HepG2 (cell line): ENCODE results near the gene BCAM. TPM values are rescaled to one million over a fixed set of nuclear protein-coding genes. Genes with fewer than 3 reads are reported as not detected.

Experiments
- CAMTA2 ChIP-seq: sonication (generic); formaldehyde crosslinking; IDR thresholded peaks from 2 replicates; pipeline ENCODE4 v1.4.0; 2020; ENCODE audit warnings: mild to moderate bottlenecking, missing genetic modification reagents, borderline replicate concordance
- CCAR2 ChIP-seq: fragments of 200-400 bp; formaldehyde crosslinking; optimal IDR thresholded peaks from 2 replicates; pipeline ENCODE3; 2018; ENCODE audit warnings: low read depth, mild to moderate bottlenecking, low read length, moderate library complexity
- FLYWCH1 ChIP-seq: sonication (generic); formaldehyde crosslinking; IDR thresholded peaks from 2 replicates; pipeline ENCODE4 v1.8.1; 2023; ENCODE audit warnings: mild to moderate bottlenecking, missing genetic modification reagents
- FOXA3 ChIP-seq: IDR thresholded peaks from 2 replicates; pipeline ENCODE4 v1.6.1; 2016; ENCODE audit warnings: missing genetic modification reagents, missing compliant biosample characterization
- FOXP1 ChIP-seq, 2 experiments: fragments of 450-650 bp in 1 of 2; IDR thresholded peaks; 2 replicates each; pipeline ENCODE4 v1.6.1; 2017 to 2018; ENCODE audit warnings: antibody characterized with exemption in 1 of 2
- GABPA ChIP-seq, 2 experiments: IDR thresholded peaks; 2 replicates each; pipeline ENCODE4 v1.6.1; 2011 to 2016; ENCODE audit warnings: low read depth in 2 of 2, low read length in 1 of 2, missing biosample characterization in 1 of 2, missing genetic modification characterization in 1 of 2
- HNRNPL ChIP-seq: fragments of 200-400 bp; formaldehyde crosslinking; IDR thresholded peaks from 2 replicates; pipeline ENCODE4 v1.6.1; 2017; ENCODE audit warnings: mild to moderate bottlenecking, low read depth, low read length
- SMAD1 ChIP-seq: sonication (generic); formaldehyde crosslinking; IDR thresholded peaks from 2 replicates; pipeline ENCODE4 v1.4.0; 2020; ENCODE audit warnings: missing genetic modification reagents, low read depth, mild to moderate bottlenecking, borderline replicate concordance
- ZKSCAN5 ChIP-seq: sonication (generic); formaldehyde crosslinking; IDR thresholded peaks from 2 replicates; pipeline ENCODE4 v1.5.1; 2020; ENCODE audit warnings: mild to moderate bottlenecking, missing genetic modification reagents
- ZNF205 ChIP-seq: IDR thresholded peaks from 2 replicates; pipeline ENCODE4 v1.6.1; 2018; ENCODE audit warnings: missing biosample characterization, missing genetic modification reagents
- ZNF430 ChIP-seq: sonication (generic); formaldehyde crosslinking; IDR thresholded peaks from 2 replicates; pipeline ENCODE4 v1.9.0; 2021; ENCODE audit warnings: mild to moderate bottlenecking, missing genetic modification reagents
- ZNF816 ChIP-seq: sonication (generic); formaldehyde crosslinking; IDR thresholded peaks from 2 replicates; pipeline ENCODE4 v1.8.0; 2022; ENCODE audit warnings: missing genetic modification reagents, mild to moderate bottlenecking, borderline replicate concordance
- polyA plus RNA-seq, 8 experiments: library from polyadenylated mRNA; depleted of rRNA in 3 of 8; stranded (reverse) in 7 of 8; unstranded in 1 of 8; fragments of >200 nt; fragmentation: Illumina TruSeq in 4 of 8; extraction: Trizol in 4 of 8; gene quantifications; 2 replicates each; pipeline versions ENCODE4 v1.2.1 to v1.2.3, GENCODE V29; 2011 to 2016; ENCODE audit warnings: low read depth in 4 of 8, missing spikeins in 1 of 8, mixed read lengths in 1 of 8; ENCODE audit not compliant: insufficient read depth in 1 of 8
- total RNA-seq, 5 experiments: library from RNA; depleted of rRNA; stranded (reverse); fragments of >200 nt; fragmentation: Illumina TruSeq; extraction: Trizol; gene quantifications; 2 replicates each; pipeline ENCODE4 v1.2.3, GENCODE V29; 2016; ENCODE audit warnings: low read depth in 1 of 5
- TF ChIP-seq, protein P1 (sequence below): sonication (generic); formaldehyde crosslinking; IDR thresholded peaks from 2 replicates; pipeline ENCODE4 v1.4.0; 2020; ENCODE audit warnings: low read depth, missing genetic modification reagents
- TF ChIP-seq, protein P2 (sequence below): sonication (generic); formaldehyde crosslinking; IDR thresholded peaks from 2 replicates; pipeline ENCODE4 v1.5.0; 2020; ENCODE audit warnings: mild to moderate bottlenecking, missing genetic modification reagents
- TF ChIP-seq, protein P3 (sequence below): sonication (generic); formaldehyde crosslinking; IDR thresholded peaks from 2 replicates; pipeline ENCODE4 v1.4.0; 2020; ENCODE audit warnings: missing genetic modification reagents, borderline replicate concordance
- TF ChIP-seq, protein P4 (sequence below): sonication (generic); formaldehyde crosslinking; IDR thresholded peaks from 2 replicates; pipeline ENCODE4 v1.5.0; 2020; ENCODE audit warnings: mild to moderate bottlenecking, missing genetic modification reagents

Gene BCAM
- total and polyA plus RNA-seq, 2 of the 13 experiments (the other 11 are each of a cell fraction or from before 2014, with no cell fraction given) = 51.2 to 62.7 TPM

GRCh38 chr19:44847144-44848035 is 38.5 kb downstream of the BCAM start (continued):
- TF ChIP-seq, protein P1, sequence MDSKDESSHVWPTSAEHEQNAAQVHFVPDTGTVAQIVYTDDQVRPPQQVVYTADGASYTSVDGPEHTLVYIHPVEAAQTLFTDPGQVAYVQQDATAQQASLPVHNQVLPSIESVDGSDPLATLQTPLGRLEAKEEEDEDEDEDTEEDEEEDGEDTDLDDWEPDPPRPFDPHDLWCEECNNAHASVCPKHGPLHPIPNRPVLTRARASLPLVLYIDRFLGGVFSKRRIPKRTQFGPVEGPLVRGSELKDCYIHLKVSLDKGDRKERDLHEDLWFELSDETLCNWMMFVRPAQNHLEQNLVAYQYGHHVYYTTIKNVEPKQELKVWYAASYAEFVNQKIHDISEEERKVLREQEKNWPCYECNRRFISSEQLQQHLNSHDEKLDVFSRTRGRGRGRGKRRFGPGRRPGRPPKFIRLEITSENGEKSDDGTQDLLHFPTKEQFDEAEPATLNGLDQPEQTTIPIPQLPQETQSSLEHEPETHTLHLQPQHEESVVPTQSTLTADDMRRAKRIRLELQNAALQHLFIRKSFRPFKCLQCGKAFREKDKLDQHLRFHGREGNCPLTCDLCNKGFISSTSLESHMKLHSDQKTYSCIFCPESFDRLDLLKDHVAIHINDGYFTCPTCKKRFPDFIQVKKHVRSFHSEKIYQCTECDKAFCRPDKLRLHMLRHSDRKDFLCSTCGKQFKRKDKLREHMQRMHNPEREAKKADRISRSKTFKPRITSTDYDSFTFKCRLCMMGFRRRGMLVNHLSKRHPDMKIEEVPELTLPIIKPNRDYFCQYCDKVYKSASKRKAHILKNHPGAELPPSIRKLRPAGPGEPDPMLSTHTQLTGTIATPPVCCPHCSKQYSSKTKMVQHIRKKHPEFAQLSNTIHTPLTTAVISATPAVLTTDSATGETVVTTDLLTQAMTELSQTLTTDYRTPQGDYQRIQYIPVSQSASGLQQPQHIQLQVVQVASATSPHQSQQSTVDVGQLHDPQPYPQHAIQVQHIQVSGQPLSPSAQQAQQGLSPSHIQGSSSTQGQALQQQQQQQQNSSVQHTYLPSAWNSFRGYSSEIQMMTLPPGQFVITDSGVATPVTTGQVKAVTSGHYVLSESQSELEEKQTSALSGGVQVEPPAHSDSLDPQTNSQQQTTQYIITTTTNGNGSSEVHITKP (CRISPR knock-in tag) = no peak
- no peak for TF ChIP-seq CAMTA2 (CRISPR knock-in tag)
- no peak for TF ChIP-seq SMAD1 (CRISPR knock-in tag)
- TF ChIP-seq CCAR2 = no peak
- no peak for TF ChIP-seq ZKSCAN5 (CRISPR knock-in tag)
- no peak for TF ChIP-seq FOXA3 (CRISPR knock-in tag)
- TF ChIP-seq HNRNPL = no peak
- TF ChIP-seq ZNF430 (CRISPR knock-in tag) = no peak
- TF ChIP-seq ZNF205 (CRISPR knock-in tag) = no peak
- TF ChIP-seq, protein P2, sequence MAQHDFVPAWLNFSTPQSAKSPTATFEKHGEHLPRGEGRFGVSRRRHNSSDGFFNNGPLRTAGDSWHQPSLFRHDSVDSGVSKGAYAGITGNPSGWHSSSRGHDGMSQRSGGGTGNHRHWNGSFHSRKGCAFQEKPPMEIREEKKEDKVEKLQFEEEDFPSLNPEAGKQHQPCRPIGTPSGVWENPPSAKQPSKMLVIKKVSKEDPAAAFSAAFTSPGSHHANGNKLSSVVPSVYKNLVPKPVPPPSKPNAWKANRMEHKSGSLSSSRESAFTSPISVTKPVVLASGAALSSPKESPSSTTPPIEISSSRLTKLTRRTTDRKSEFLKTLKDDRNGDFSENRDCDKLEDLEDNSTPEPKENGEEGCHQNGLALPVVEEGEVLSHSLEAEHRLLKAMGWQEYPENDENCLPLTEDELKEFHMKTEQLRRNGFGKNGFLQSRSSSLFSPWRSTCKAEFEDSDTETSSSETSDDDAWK = no peak
- TF ChIP-seq, protein P3, sequence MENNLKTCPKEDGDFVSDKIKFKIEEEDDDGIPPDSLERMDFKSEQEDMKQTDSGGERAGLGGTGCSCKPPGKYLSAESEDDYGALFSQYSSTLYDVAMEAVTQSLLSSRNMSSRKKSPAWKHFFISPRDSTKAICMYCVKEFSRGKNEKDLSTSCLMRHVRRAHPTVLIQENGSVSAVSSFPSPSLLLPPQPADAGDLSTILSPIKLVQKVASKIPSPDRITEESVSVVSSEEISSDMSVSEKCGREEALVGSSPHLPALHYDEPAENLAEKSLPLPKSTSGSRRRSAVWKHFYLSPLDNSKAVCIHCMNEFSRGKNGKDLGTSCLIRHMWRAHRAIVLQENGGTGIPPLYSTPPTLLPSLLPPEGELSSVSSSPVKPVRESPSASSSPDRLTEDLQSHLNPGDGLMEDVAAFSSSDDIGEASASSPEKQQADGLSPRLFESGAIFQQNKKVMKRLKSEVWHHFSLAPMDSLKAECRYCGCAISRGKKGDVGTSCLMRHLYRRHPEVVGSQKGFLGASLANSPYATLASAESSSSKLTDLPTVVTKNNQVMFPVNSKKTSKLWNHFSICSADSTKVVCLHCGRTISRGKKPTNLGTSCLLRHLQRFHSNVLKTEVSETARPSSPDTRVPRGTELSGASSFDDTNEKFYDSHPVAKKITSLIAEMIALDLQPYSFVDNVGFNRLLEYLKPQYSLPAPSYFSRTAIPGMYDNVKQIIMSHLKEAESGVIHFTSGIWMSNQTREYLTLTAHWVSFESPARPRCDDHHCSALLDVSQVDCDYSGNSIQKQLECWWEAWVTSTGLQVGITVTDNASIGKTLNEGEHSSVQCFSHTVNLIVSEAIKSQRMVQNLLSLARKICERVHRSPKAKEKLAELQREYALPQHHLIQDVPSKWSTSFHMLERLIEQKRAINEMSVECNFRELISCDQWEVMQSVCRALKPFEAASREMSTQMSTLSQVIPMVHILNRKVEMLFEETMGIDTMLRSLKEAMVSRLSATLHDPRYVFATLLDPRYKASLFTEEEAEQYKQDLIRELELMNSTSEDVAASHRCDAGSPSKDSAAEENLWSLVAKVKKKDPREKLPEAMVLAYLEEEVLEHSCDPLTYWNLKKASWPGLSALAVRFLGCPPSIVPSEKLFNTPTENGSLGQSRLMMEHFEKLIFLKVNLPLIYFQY = no peak
- no peak for TF ChIP-seq FLYWCH1 (CRISPR knock-in tag)
- peak; percentile 37 for TF ChIP-seq GABPA (IDR thresholded peaks at IDR 0.05; ENCODE audit: low read depth, low read length)
- TF ChIP-seq GABPA (CRISPR knock-in tag; IDR thresholded peaks at IDR 0.05; ENCODE audit: low read depth) = peak; percentile 69
- TF ChIP-seq FOXP1 (IDR thresholded peaks at IDR 0.05) = no peak
- TF ChIP-seq FOXP1 (CRISPR knock-in tag; IDR thresholded peaks at IDR 0.05) = no peak
- no peak for TF ChIP-seq ZNF816 (CRISPR knock-in tag)
- TF ChIP-seq, protein P4, sequence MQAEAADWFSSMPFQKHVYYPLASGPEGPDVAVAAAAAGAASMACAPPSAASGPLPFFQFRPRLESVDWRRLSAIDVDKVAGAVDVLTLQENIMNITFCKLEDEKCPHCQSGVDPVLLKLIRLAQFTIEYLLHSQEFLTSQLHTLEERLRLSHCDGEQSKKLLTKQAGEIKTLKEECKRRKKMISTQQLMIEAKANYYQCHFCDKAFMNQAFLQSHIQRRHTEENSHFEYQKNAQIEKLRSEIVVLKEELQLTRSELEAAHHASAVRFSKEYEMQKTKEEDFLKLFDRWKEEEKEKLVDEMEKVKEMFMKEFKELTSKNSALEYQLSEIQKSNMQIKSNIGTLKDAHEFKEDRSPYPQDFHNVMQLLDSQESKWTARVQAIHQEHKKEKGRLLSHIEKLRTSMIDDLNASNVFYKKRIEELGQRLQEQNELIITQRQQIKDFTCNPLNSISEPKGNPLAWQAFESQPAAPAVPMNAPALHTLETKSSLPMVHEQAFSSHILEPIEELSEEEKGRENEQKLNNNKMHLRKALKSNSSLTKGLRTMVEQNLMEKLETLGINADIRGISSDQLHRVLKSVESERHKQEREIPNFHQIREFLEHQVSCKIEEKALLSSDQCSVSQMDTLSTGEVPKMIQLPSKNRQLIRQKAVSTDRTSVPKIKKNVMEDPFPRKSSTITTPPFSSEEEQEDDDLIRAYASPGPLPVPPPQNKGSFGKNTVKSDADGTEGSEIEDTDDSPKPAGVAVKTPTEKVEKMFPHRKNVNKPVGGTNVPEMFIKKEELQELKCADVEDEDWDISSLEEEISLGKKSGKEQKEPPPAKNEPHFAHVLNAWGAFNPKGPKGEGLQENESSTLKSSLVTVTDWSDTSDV (CRISPR knock-in tag) = no peak
